Testis (tissue), 2 donors: ENCODE measurements around the gene NFE2L2.

Experiments used
- POLR2A ChIP-seq: fragments of 450-650 bp; IDR thresholded peaks from one replicate; pipeline ENCODE4 v1.6.1; 2017; ENCODE audit warnings: antibody characterized with exemption, mild to moderate bottlenecking, moderate library complexity
- TF ChIP-seq, protein P1 (sequence below), 3 experiments: fragments of 450-650 bp in 2 of 3; fragments of 200-600 bp in 1 of 3; sonication (generic) in 1 of 3; IDR thresholded peaks; one replicate each; pipeline ENCODE4 v1.5.1; 2016 to 2019; ENCODE audit warnings: antibody characterized with exemption in 3 of 3, mild to moderate bottlenecking in 2 of 3, moderate library complexity in 1 of 3

DNA sequence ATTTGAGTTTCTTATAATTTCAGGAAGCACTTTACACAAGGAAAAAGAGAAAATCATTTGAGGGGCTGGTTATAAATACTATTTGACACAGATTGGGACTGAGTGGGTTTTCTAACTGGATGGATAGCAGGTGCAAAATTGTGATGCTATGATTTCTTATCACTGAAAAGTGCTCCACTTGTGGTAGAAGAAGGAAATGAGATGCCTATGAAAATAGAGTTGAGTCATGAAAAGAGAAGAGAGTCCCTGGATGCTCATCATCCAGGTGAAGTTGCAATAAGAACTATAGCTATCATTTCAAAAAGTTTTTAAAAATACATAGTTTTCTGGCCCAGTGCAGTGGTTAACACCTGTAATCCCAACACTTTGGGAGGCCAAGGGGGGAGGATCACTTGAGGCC is 39.4 kb upstream of the NFE2L2 start:
- TF ChIP-seq, protein P1, sequence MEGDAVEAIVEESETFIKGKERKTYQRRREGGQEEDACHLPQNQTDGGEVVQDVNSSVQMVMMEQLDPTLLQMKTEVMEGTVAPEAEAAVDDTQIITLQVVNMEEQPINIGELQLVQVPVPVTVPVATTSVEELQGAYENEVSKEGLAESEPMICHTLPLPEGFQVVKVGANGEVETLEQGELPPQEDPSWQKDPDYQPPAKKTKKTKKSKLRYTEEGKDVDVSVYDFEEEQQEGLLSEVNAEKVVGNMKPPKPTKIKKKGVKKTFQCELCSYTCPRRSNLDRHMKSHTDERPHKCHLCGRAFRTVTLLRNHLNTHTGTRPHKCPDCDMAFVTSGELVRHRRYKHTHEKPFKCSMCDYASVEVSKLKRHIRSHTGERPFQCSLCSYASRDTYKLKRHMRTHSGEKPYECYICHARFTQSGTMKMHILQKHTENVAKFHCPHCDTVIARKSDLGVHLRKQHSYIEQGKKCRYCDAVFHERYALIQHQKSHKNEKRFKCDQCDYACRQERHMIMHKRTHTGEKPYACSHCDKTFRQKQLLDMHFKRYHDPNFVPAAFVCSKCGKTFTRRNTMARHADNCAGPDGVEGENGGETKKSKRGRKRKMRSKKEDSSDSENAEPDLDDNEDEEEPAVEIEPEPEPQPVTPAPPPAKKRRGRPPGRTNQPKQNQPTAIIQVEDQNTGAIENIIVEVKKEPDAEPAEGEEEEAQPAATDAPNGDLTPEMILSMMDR (IDR thresholded peaks at IDR 0.05): no peak
- no peak for TF ChIP-seq POLR2A
